ENCODE measurements around the gene RNF38.
"Not testable (repeated sequence)": the region's sequence is repeated elsewhere in the genome, so short reads cannot be mapped to it uniquely, and the experiment has no call there.

RNF38 gene

DNA sequence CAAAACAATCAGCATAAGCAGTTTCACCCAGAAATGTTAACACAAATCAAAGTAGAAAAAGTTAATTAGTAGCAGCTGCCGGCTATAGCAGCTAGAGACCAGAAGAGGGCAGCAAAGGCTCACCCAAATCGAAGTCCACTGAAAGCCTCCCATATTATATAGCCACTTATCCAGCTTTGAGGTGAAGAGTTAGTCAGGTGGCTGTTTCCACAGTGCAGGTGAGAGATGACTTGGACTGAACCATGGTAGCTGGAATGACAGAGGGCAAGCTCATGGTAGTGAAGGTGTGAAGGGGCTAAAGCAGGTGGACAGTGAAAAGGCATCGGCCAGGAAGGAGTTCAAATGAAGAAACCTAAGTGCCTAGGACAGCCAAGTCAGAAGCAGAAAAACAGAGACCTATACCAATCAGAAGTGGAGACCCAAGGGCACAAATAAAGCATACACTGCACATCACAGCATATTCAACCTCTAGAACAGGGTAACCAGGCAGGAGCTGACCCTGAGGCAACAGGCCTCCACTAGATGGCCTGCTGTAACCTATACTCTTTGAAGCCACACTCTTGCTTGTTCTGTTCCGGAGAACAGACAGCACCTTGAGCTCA is 7.2 kb upstream of the RNF38 start:
- peak; percentile 32 for DNase-seq (ENCODE audit: low read depth)

DNA sequence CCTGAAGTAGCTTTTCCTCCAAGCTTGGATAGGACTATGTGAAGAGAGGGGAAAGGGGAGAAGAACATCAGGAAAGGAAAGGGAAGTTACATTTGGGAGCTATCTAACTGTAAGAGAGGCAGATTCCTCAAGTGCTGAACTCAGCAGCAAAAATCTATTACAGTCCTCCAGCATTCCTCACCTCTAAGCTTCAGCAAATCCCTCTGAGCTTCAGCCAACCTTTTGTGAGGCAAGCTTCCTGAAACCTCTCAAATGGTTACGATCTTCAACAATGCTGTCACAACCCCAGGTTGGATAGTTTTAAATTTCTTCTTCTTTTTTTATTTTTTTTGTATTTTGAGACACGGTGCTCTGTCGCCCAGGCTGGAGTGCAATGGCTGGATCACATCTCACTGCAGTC is 2.5 kb upstream of the RNF38 start:
- DNase-seq (ENCODE audit: low read depth): no peak

DNA sequence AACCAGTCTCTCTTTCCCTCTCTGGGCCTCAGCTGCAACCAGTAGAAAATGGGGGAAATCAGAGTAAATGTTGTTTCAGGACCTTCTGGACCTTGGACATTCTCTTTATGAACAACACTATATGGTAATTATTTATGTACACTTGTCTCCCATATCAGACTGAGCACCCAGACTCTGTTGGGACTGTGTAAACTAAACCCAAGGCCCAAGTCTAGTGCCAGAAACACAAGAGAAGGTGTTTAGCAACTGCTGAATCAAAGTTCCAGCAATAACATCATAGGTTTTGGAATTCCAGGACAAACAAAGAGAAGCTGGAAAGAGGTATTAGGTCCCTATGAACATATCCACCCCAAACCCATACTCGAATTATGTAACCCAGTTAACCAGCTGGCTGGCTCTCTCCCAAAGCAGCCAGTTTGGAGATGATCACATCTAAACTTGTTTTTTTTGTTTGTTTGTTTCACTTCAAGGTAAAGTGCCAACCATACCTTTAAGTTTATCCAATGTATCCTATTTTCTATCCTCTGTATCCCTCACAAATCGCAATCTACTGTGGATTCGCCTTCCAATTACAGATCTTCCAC is 1.9 kb upstream of the RNF38 start:
- DNase-seq (ENCODE audit: low read depth): no peak

DNA sequence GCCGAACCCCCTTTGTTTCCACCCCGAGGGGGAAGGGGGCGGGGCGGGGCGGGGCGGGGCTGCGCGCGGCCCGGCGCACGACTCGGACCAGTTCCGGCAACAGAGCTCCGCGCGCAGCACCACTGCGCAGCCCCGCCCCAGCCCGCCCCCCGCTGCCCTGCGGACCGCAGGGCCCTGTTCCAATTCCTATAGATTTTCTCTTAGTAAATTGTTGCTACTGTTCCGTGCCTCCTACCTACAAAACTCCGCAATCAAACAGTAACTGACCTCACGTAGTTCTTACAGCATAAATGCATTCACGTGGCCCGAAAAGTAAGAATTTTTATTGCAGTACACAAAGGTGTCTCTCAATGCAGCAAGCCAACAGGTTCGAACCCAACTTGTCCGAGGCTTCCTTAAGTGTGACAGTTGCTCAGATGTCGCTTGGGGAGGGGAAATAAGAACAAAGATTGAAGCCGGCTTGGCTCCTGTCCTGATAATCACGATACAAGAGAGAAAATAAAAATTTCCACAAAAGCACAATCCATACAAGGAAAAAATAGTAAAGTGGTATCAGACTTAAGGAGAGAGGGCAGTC is 1.2 kb upstream of the RNF38 start:
- peak; percentile 52 for DNase-seq (ENCODE audit: low read depth)

DNA sequence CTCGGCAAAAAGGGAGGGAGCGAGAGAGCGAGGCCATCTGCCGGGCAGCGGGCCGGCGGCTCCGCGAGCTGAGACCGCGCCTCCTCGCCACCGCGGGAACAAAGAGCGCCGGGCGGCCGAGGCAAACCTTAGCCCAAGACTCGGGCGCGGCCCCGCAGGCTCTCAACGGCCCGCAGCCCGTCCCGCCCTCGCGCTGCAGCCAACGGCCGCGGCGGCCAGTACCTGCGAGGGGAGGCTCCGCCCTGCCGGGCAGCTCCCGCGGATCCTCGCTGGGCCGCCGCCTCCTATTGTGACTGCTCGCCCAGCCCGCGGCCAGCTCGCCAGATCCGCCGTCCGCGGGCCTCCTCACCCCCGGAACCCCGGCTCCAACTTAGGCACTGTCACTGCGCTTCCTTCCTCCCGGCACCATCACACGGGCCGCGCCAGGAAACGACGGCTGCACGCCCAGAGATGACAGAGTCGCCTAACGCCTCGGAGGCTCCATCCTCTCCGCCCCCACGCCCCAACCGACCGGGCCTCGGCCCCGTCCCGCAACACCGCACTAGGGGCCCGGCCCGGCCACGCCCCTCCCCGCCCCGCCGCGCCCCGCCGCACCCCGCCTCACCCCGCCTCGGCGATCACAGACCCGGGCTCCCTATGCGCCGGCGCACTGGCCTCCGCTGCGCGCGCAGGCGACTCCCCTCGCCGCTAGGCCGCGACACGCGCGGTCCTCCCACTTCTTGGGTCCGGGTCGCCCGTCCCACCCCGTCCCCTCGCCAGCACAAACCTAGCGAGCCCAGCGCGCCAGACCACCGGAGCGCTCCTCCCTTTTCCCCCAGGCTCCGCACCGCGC is 479 bp upstream of the RNF38 start:
- DNase-seq (ENCODE audit: low read depth): peak; percentile 66

DNA sequence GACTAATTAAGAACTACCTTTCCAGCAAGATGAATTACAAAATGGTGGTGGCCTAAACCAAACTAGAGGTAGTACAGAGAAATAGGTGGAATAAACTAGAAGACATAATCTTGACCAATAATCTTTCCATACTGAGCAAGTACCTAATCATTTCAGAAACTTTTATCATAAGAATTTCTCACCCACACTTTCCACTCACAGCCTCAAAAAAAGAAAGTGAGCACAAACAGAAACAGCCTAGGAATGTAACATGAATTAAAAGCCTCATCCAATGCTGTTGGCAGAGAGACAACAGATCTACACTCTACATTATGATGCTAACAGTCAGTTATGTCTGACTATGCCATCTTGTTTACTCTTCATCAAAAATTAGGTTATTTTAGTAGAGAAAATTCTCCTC is 1.3 kb downstream of the RNF38 start:
- peak; percentile 50 for DNase-seq (ENCODE audit: low read depth)

DNA sequence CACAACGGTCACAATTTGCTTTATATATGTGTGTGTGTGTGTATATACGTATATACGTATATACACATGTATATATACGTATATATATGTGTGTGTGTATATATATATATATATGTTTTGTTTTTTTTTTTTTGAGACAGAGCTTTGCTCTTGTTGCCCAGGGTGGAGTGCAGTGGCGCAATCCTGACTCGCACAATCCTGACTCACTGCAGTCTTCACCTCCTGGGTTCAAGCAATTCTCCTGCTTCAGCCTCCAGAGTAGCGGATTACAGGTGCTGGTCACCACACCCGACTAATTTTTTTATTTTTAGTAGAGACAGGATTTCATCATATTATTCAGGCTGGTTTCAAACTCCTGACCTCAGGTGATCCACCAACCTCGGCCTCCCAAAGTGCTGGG is 3.1 kb downstream of the RNF38 start:
- DNase-seq (ENCODE audit: low read depth): no peak

DNA sequence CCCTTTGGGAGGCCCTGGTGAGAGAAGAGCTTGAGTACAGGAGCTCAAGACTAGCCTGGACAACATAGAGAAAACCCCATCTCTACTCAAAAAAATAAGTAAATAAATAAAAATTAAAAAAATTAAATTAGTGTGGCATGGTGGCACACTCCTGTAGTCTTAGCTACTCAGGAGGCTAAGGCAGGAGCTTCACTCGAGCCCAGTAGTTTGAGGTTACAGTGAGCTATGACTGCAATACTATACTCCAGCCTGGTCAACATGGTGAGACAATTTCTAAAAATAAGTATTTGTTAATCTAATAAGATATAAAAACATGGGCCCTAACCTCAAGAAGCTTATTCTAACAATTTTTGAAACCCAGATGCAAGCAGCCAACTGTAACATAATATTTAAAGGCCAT is 7.6 kb downstream of the RNF38 start:
- no peak for DNase-seq (ENCODE audit: low read depth)

DNA sequence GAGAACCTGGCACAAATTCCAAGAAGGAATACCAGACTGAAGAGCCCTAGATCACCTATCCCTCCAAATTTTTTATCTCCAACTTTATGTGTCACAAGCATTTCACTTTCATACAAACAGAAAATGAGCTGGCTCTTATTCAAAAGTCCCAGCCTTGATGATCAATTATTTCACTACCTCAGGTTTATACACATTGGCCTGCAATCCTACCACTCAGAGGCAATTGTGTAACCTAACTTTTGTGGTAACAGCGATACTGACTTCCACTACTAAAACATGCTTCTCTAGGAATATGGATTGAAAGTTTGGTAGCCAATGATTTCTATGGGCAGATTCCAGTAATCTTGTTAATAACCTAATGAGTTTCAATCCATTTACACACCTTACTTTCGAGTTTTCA is 10.5 kb downstream of the RNF38 start:
- no peak for DNase-seq (ENCODE audit: low read depth)

DNA sequence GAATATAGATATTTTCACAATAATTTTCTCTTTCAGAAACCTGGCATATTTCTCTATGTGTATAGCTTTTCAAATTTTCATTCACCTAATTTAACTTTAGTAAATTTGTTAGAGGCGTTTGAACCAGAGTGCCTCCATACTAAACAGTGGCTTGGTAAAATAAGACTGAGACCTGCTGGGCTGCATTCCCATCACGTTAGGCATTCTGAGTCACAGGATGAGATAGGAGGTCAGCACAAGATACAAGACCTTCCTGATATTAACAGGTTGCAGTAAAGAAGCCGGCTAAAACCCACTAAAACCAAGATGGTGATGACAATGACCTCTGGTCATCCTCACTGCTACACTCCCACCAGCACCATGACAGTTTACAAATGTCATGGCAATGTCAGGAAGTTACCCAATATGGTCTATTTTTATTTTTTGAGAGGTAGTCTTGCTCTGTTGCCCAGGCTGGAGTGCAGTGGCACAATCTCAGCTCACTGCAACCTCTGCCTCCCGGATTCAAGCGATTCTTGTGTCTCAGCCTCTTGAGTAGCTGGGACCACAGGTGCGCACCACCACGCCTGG is 13.6 kb downstream of the RNF38 start:
- not testable (repeated sequence) for DNase-seq (ENCODE audit: low read depth)

DNA sequence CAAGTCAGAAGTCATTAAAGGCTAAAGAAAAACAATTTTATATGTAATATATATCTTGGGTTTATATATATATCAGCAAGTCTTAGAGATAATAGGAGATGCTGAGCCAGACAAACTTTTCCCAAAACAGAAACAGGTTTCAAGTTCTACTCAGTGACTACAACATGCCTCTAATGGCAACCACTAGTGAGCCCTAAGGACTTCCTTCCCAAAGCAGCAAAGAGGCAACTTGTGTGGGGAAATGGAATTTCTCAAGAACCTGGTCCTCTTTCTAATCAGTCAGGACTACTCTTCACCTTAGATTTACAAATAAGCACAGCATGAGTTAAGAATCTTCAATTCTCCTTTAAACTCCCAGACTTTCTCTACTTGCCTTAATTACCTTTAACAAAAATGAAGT is 17.6 kb downstream of the RNF38 start:
- DNase-seq (ENCODE audit: low read depth): no peak

DNA sequence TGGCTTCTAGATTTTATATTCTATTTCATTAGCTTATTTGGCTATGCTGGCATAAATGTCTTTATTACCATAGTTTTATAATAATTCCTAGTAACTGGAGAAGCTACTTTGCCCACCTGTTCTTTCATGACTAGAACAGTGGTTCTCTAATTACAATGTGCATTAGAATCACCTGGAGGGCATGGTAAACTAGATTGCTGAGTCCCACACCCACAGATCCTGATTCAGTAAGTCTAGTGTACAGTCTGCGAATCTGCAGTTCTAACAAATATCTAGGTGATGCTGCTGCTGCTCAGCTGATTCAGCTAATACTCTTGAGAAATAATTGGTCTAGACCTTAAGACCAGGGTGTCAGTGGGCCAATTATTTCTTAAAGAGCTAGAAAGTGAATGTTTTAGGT is 35.5 kb downstream of the RNF38 start:
- no peak for DNase-seq (ENCODE audit: low read depth)

DNA sequence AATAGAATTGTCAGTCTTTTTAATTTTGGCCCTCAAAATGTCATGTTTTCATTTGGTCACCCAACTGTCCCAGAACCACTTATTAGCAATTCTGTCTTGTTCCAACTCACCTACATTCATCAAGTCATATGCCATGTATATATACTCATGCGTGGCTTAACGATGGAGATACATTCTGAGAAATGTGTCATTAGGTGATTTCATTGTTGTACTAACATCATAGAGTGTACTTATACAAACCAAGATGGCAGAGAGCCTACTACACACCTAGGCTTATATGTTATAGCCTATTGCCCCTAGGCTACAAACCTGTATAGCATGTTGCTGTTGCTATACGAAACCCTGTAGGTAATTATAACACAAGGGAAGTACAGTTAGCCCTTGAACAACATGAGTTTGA is 36.6 kb downstream of the RNF38 start:
- DNase-seq (ENCODE audit: low read depth): no peak

DNA sequence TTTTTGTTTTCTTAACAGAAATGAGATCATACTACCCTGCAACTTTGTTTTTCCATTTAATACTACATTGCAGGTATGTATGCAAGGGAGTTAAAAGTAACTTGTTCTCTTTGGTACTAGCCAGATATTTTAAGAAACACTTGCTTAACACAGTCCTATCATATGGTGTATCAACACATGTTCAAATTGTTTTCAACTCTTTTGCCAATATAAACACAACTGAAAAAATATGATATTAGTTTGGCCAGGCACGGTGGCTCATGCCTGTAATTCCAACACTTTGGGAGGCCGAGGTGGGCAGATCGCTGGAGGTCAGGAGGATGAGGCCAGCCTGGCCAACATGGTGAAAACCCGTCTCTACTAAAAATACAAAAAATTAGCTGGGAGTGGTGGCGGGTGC is 41.6 kb downstream of the RNF38 start:
- no peak for DNase-seq (ENCODE audit: low read depth)

DNA sequence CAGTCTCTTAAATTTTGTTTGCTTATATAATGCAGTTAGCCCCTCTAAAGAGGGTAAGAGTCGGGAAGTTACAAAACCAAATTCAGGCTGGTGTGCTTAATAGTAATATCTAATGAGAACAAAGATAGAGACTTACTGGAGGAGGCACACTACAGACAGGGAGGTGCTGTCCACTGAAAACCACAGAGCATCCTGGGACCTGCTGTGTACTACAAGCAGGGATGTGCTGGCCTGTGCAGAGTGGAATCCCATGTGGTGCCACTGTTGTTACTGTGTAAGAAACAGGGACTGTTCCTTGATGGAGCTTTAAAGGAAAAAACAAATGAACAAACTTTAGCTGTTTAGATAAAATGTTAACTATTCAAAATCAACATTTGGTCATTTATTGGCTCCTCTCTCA is 42.4 kb downstream of the RNF38 start:
- no peak for DNase-seq (ENCODE audit: low read depth)

DNA sequence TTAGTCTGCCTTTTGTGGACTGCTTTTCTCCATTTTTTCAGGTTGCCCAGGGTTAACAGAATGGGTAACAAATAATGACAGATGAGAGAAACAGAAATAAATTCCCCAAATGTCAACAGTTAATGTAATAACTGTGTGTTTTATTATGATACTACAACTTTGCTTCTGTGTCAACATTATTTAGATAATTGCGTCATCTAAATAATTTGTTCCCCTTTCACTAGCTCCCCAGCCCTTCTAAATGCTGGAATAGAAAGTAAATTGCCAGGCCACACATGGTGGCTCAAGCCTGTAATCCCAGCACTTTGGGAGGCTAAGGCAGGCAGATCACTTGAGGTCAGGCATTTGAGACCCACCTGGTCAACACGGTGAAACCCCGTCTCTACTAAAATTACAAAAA is 53.5 kb downstream of the RNF38 start:
- DNase-seq (ENCODE audit: low read depth): no peak

DNA sequence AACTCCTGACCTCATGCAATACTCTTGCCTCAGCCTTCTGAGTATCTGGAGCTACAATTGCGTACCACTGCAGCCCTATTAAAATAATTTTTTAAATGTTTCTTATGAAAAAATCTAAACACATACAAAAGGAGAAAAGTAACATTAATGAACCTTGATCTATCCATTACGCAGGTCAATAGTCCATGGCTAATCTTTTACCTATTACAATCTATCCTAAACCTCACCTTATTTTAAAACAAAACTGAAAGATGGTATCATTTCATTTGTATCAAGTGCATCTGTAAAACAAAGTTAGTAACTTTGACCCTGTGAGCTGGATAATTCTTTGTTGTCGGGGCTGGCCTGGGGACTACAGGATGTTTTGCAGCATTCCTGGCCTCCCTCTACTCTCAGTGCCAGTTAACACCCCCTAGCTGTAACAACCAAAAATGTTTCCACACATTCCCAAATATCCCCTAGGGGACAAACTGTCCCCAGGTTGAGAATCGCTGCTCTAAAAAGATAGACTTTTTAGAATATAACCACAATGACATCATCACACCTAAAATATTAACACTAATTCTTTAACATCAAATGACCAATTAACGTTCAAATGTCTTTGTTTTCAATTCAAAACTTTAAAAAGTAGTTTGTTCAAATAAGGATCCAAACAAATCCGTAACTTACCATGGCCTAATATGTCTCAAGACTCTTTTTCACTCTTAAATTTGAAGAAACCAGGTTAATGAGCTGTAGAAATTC is 54.8 kb downstream of the RNF38 start:
- no peak for DNase-seq (ENCODE audit: low read depth)

DNA sequence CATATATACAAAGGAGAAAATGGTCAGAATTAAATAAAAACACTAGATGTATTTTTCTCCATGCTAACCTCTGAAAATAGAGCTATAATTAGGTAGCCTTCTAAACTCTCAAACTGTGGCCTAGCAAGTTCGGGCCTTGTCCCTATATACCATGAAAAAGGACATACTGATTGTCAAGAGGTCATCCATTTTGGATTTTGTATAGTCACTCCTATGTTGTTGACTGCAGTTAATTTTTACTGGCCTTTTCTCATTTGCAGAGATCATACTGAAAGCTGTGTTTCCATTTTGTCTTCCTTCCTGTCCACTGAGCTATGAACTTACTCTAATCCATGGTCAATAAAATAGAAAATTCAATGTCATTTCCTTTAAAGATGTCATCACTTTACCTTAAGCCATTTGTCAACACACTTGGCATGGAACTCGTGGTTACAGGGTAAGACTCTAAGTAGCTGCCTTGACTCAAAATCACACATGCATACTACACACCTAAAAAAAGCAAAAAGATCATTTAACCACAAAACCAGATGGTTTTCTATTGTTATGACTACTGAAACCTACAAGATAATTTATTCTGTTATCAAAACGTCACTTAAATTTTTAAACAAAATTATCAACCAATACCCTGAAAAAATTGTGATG is 58.0 kb downstream of the RNF38 start:
- DNase-seq (ENCODE audit: low read depth): no peak

DNA sequence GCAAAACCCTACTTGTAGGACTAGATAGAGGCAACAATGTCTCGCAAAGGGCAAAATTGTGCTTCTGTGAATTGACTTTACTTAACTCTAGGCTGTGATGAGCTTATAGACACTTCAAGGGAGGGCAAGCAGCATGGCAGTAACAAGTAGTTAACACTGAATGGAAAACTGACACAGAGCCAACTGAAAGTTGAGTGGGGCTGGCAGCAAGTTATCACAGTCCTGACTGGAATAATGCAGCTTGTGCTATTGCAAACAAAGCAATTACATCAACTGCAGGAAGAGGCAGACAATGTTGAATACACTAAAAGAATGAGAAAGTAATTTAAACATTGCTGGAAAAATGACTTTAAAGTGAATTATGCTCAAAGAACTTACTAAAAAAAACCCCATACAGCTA is 62.2 kb downstream of the RNF38 start:
- DNase-seq (ENCODE audit: low read depth): no peak

DNA sequence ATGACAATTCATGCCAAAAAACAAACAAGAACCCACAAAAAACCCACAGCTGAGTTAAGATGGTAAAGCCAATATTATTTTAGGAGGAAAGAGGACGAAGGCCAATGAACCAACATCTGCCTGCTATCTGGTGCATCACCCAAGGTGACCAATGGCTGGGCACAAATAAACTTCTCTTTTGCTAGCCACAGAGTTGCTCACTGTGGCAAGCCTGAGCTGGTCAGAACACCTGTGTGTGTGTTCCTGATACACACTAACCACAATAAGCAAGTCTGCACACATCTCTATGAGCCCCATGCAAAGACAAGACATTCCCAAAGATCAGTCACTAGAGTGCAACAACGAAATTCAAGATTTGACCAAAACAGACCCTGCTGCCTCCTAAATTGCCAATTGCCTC is 63.1 kb downstream of the RNF38 start:
- no peak for DNase-seq (ENCODE audit: low read depth)

DNA sequence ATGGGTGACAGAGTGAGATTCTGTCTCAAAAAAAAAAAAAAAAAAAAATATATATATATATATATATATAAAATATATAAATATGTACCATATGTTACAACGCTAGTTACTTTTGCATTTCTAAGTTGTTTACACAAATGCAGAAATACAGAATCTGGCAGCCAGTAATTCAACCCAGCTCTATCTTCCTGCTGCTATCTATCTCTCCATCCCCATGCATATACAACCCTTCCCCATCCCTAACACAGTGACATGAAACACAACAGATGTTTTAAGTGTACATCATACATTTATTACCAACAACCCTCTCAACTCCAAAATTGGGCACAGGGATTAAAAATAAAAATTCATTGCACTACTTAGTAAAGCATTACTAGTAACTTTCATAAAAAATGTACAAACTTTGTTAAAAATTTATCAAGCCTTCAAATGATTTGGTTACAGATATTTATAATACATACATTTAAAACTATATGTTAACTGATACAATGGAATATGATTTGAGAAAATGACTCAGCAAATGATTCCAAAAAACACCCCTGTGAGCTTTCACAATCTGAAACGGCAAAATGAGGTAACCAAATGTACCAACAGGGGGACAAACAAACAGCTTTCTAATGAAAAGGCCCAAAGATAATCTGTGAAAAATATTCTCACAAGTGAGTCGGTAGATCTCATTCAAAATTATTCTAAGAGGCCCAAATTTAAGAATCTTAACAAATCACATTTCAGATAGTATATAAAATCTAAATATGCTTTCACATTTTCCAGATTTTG is 63.8 kb downstream of the RNF38 start:
- no peak for DNase-seq (ENCODE audit: low read depth)

All from GM04504 (cell line).